Neural progenitor cell (in vitro differentiated cells): ENCODE measurements around the gene MED25. TPM values are rescaled to one million over a fixed set of nuclear protein-coding genes. Genes with fewer than 3 reads are reported as not detected.

Experiments used
- DNase-seq: peaks from one replicate; pipeline ENCODE4 v3.0.0-alpha.2; 2016; ENCODE audit warnings: low spot score
- H2AFZ ChIP-seq: fragments of 200-600 bp; sonication (generic); replicated peaks from 2 replicates; pipeline ENCODE4 v1.6.1; 2016; ENCODE audit warnings: antibody characterized with exemption
- H3F3A ChIP-seq: fragments of 200-600 bp; sonication (generic); 2 replicates; pipeline ENCODE4 v1.6.1; 2016; ENCODE audit warnings: antibody characterized with exemption, low read depth
- H3K27ac ChIP-seq: fragments of 200-600 bp; sonication (generic); 2 replicates; pipeline ENCODE4 v1.5.1; 2016; ENCODE audit warnings: mild to moderate bottlenecking
- H3K27me3 ChIP-seq: fragments of 200-600 bp; sonication (generic); 2 replicates; pipeline ENCODE4 v1.6.1; 2016; ENCODE audit warnings: mild to moderate bottlenecking, moderate library complexity
- H3K36me3 ChIP-seq: fragments of 200-600 bp; sonication (generic); 2 replicates; pipeline ENCODE4 v1.5.1; 2016
- H3K4me1 ChIP-seq: fragments of 200-600 bp; sonication (generic); 2 replicates; pipeline ENCODE4 v1.6.1; 2016; ENCODE audit warnings: mixed run types
- H3K4me2 ChIP-seq: fragments of 200-600 bp; sonication (generic); 2 replicates; pipeline ENCODE4 v1.6.1; 2016
- H3K4me3 ChIP-seq: fragments of 200-600 bp; sonication (generic); 2 replicates; pipeline ENCODE4 v1.5.1; 2016
- H3K79me2 ChIP-seq: fragments of 200-600 bp; sonication (generic); 2 replicates; pipeline ENCODE4 v1.6.1; 2016; ENCODE audit warnings: low read depth
- H3K9ac ChIP-seq: fragments of 200-600 bp; sonication (generic); 2 replicates; pipeline ENCODE4 v1.6.1; 2016
- H3K9me3 ChIP-seq: fragments of 200-600 bp; sonication (generic); 2 replicates; pipeline ENCODE4 v1.5.1; 2016; ENCODE audit warnings: low read depth
- H4K20me1 ChIP-seq: fragments of 200-600 bp; sonication (generic); 2 replicates; pipeline ENCODE4 v1.6.1; 2016; ENCODE audit warnings: low read depth
- H3K27ac Mint-ChIP-seq: 3 replicates; pipeline ENCODE4 v1.8.0; 2021; ENCODE audit warnings: mixed read lengths
- H3K27me3 Mint-ChIP-seq: 2 replicates; pipeline ENCODE4 v1.8.0; 2022; ENCODE audit warnings: low read depth, mild to moderate bottlenecking, inconsistent platforms, moderate library complexity, mixed read lengths; ENCODE audit not compliant: insufficient read depth
- H3K36me3 Mint-ChIP-seq: 3 replicates; pipeline ENCODE4 v1.8.0; 2021; ENCODE audit warnings: mixed read lengths
- H3K4me1 Mint-ChIP-seq: 3 replicates; pipeline ENCODE4 v1.8.0; 2021; ENCODE audit warnings: mixed read lengths
- H3K4me3 Mint-ChIP-seq: 3 replicates; pipeline ENCODE4 v1.8.0; 2021; ENCODE audit warnings: mild to moderate bottlenecking, moderate library complexity, mixed read lengths
- H3K9me3 Mint-ChIP-seq: 3 replicates; pipeline ENCODE4 v1.8.0; 2020; ENCODE audit warnings: mixed read lengths
- CTCF ChIP-seq: fragments of 200-600 bp; sonication (generic); IDR thresholded peaks from 2 replicates; pipeline ENCODE4 v1.5.1; 2017; ENCODE audit warnings: antibody characterized with exemption, mild to moderate bottlenecking
- EZH2 ChIP-seq: fragments of 200-600 bp; sonication (generic); IDR thresholded peaks from 2 replicates; pipeline ENCODE4 v1.6.1; 2017; ENCODE audit warnings: antibody characterized with exemption, mild to moderate bottlenecking, moderate library complexity
- EZH2phosphoT487 ChIP-seq: fragments of 200-600 bp; sonication (generic); IDR thresholded peaks from 2 replicates; pipeline ENCODE4 v1.6.1; 2017; ENCODE audit warnings: antibody characterized with exemption
- total RNA-seq: library from RNA; depleted of rRNA; stranded (reverse); fragments of >200 nt; gene quantifications from 2 replicates; pipeline ENCODE4 v1.2.3, GENCODE V29; 2015; ENCODE audit warnings: low replicate concordance

The MED25 gene
- total RNA-seq, 1 donor from 2014 or later = 44.9 TPM

GRCh38 chr19:49799798-49800376 lies 18.2 kb upstream of the MED25 start:
- H3K36me3 Mint-ChIP-seq = peaks cover 17% of the 10 kb centered on the region
- H3K4me3 Mint-ChIP-seq = no peak overlapping the region
- no peaks in the 10 kb centered on the region for H3K9me3 Mint-ChIP-seq
- H3K27me3 ChIP-seq = no peaks in the 10 kb centered on the region
- no peaks in the 10 kb centered on the region for H3K79me2 ChIP-seq
- no peak overlapping the region for H2AFZ ChIP-seq
- no peak overlapping the region for H3K4me3 ChIP-seq
- H3F3A ChIP-seq = peaks cover 3% of the 10 kb centered on the region
- H3K9ac ChIP-seq = no peak overlapping the region
- no peaks in the 10 kb centered on the region for H3K36me3 ChIP-seq
- no peaks in the 10 kb centered on the region for H4K20me1 ChIP-seq
- TF ChIP-seq EZH2 (no peak), CTCF (peak; percentile 48), EZH2phosphoT487 (no peak)
- no peak overlapping the region for H3K4me2 ChIP-seq
- H3K9me3 ChIP-seq = no peaks in the 10 kb centered on the region
- peak; percentile 57 for DNase-seq
- peaks cover 10% of the 10 kb centered on the region for H3K4me1 ChIP-seq
- H3K27ac Mint-ChIP-seq = no peak overlapping the region
- no peak overlapping the region for H3K27ac ChIP-seq
- peaks cover 8% of the 10 kb centered on the region for H3K27me3 Mint-ChIP-seq
- peaks cover 8% of the 10 kb centered on the region for H3K4me1 Mint-ChIP-seq

- no peak overlapping the region for H3K27ac Mint-ChIP-seq
- Histone ChIP-seq H3K9me3 (no peaks in the 10 kb centered on the region), H3K27ac (no peak overlapping the region), H3K4me2 (no peak overlapping the region), H3K79me2 (no peaks in the 10 kb centered on the region), H3K36me3 (no peaks in the 10 kb centered on the region), H3K4me1 (peaks cover 10% of the 10 kb centered on the region), H4K20me1 (no peaks in the 10 kb centered on the region), H3K27me3 (no peaks in the 10 kb centered on the region), H3F3A (peaks cover 12% of the 10 kb centered on the region), H2AFZ (no peak overlapping the region), H3K9ac (no peak overlapping the region), H3K4me3 (no peak overlapping the region)
- no peak for TF ChIP-seq EZH2phosphoT487
- TF ChIP-seq CTCF = no peak
- TF ChIP-seq EZH2 = no peak
- H3K4me3 Mint-ChIP-seq = no peak overlapping the region
- H3K27me3 Mint-ChIP-seq = peaks cover 8% of the 10 kb centered on the region
- DNase-seq = no peak
- peaks cover 17% of the 10 kb centered on the region for H3K36me3 Mint-ChIP-seq
- no peaks in the 10 kb centered on the region for H3K9me3 Mint-ChIP-seq
- peaks cover 8% of the 10 kb centered on the region for H3K4me1 Mint-ChIP-seq
Measured at GRCh38 chr19:49800771-49801170, 17.3 kb upstream of the MED25 start.

GRCh38 chr19:49801401-49801888 lies 16.6 kb upstream of the MED25 start:
- peaks cover 8% of the 10 kb centered on the region for H3K4me1 Mint-ChIP-seq
- H3K4me3 Mint-ChIP-seq = no peak overlapping the region
- TF ChIP-seq EZH2 (no peak), CTCF (no peak), EZH2phosphoT487 (no peak)
- Histone ChIP-seq H4K20me1 (no peaks in the 10 kb centered on the region), H3K9ac (no peak overlapping the region), H3K79me2 (no peaks in the 10 kb centered on the region), H3K27ac (no peak overlapping the region), H3K4me1 (peaks cover 10% of the 10 kb centered on the region), H3K9me3 (no peaks in the 10 kb centered on the region), H3F3A (peaks cover 18% of the 10 kb centered on the region), H3K36me3 (no peaks in the 10 kb centered on the region), H3K4me2 (peak overlapping the region; percentile 80), H3K27me3 (no peaks in the 10 kb centered on the region), H3K4me3 (peak overlapping the region; percentile 37), H2AFZ (no peak overlapping the region)
- H3K27ac Mint-ChIP-seq = no peak overlapping the region
- peaks cover 9% of the 10 kb centered on the region for H3K27me3 Mint-ChIP-seq
- peaks cover 20% of the 10 kb centered on the region for H3K36me3 Mint-ChIP-seq
- no peaks in the 10 kb centered on the region for H3K9me3 Mint-ChIP-seq
- no peak for DNase-seq
